Measurements from ENCODE around the gene SRGAP1. TPM values are rescaled to one million over a fixed set of nuclear protein-coding genes. Genes with fewer than 3 reads are reported as not detected.

The SRGAP1 gene
- total RNA-seq, 1 donor from 2014 or later = 7.4 TPM

GRCh38 chr12:63913929-63914328, 69.4 kb downstream of the SRGAP1 start:
- no peak for TF ChIP-seq CTCF (IDR thresholded peaks at IDR 0.05)
- TF ChIP-seq POLR2AphosphoS5 (IDR thresholded peaks at IDR 0.05; ENCODE audit: insufficient read depth in 1 of 2, low read depth in 1 of 2) = no peak
- TF ChIP-seq POLR2A (IDR thresholded peaks at IDR 0.05) = no peak
- no peak for DNase-seq (ENCODE audit: extremely low spot score in 2 of 2)
- no peak overlapping the region for H3K27ac ChIP-seq

GRCh38 chr12:63915105-63915800, 70.8 kb downstream of the SRGAP1 start:
- H3K9me3 ChIP-seq = no peaks in the 10 kb centered on the region
- H3K4me1 ChIP-seq = peaks cover 58% of the 10 kb centered on the region
- no peak for DNase-seq (ENCODE audit: extremely low spot score in 2 of 2)
- intact Hi-C loops (cut with DNase I) = no loop called here
- no peaks in the 10 kb centered on the region for H3K27me3 ChIP-seq
- H3K36me3 ChIP-seq = no peaks in the 10 kb centered on the region
- no peak overlapping the region for H3K27ac ChIP-seq
- no peak for TF ChIP-seq POLR2AphosphoS5 (IDR thresholded peaks at IDR 0.05; ENCODE audit: insufficient read depth in 1 of 2, low read depth in 1 of 2)
- TF ChIP-seq CTCF (IDR thresholded peaks at IDR 0.05) = no peak
- TF ChIP-seq POLR2A (IDR thresholded peaks at IDR 0.05) = no peak
- no peak overlapping the region for H3K4me3 ChIP-seq

More at GRCh38 chr12:63913929-63914328, 69.4 kb downstream of the SRGAP1 start:
- Histone ChIP-seq H3K27me3 (no peaks in the 10 kb centered on the region), H3K9me3 (no peaks in the 10 kb centered on the region), H3K36me3 (no peaks in the 10 kb centered on the region), H3K4me1 (peaks cover 45% of the 10 kb centered on the region), H3K4me3 (no peak overlapping the region)
- intact Hi-C loops (cut with DNase I) = no loop called here

- peak overlapping the region; percentile 25 for H3K27ac ChIP-seq
- H3K27me3 ChIP-seq = no peaks in the 10 kb centered on the region
- H3K4me3 ChIP-seq = no peak overlapping the region
- H3K4me1 ChIP-seq = peaks cover 58% of the 10 kb centered on the region
- TF ChIP-seq POLR2A (IDR thresholded peaks at IDR 0.05) (no peak), POLR2AphosphoS5 (IDR thresholded peaks at IDR 0.05; ENCODE audit: insufficient read depth in 1 of 2, low read depth in 1 of 2) (no peak), CTCF (IDR thresholded peaks at IDR 0.05) (no peak)
- H3K36me3 ChIP-seq = no peaks in the 10 kb centered on the region
- no peak for DNase-seq (ENCODE audit: extremely low spot score in 2 of 2)
- H3K9me3 ChIP-seq = no peaks in the 10 kb centered on the region
- intact Hi-C loops (cut with DNase I) = no loop called here
These were observed 72.3 kb downstream of the SRGAP1 start for GRCh38 chr12:63916561-63917476.

- Histone ChIP-seq H3K4me3 (no peak overlapping the region), H3K27ac (peak overlapping the region; percentile 25), H3K4me1 (peaks cover 58% of the 10 kb centered on the region), H3K36me3 (no peaks in the 10 kb centered on the region), H3K27me3 (no peaks in the 10 kb centered on the region), H3K9me3 (no peaks in the 10 kb centered on the region)
- no peak for TF ChIP-seq POLR2A (IDR thresholded peaks at IDR 0.05)
- DNase-seq (ENCODE audit: extremely low spot score in 2 of 2) = no peak
- intact Hi-C loops (cut with DNase I) = no loop called here
These were observed 73.0 kb downstream of the SRGAP1 start for GRCh38 chr12:63917477-63917862.

- no peak for DNase-seq (ENCODE audit: extremely low spot score in 2 of 2)
- Histone ChIP-seq H3K27me3 (no peaks in the 10 kb centered on the region), H3K27ac (peak overlapping the region; percentile 68), H3K4me1 (peaks cover 58% of the 10 kb centered on the region), H3K36me3 (no peaks in the 10 kb centered on the region), H3K4me3 (no peak overlapping the region), H3K9me3 (no peaks in the 10 kb centered on the region)
- TF ChIP-seq CTCF (IDR thresholded peaks at IDR 0.05) (no peak), POLR2A (IDR thresholded peaks at IDR 0.05) (no peak), POLR2AphosphoS5 (IDR thresholded peaks at IDR 0.05; ENCODE audit: insufficient read depth in 1 of 2, low read depth in 1 of 2) (peak; percentile 42 to 63)
- intact Hi-C loops (cut with DNase I) = no loop called here
These were observed 73.6 kb downstream of the SRGAP1 start for GRCh38 chr12:63917864-63918799.

All from vagina (tissue), 2 donors.